ENCODE measurements around the gene FSTL5. TPM values are rescaled to one million over a fixed set of nuclear protein-coding genes. Genes with fewer than 3 reads are reported as not detected.
"Not testable (repeated sequence)": the region's sequence is repeated elsewhere in the genome, so short reads cannot be mapped to it uniquely, and the experiment has no call there.

The FSTL5 gene
- total RNA-seq, 1 donor from 2014 or later = 3.3 TPM

- DNase-seq = no peak
Measured at GRCh38 chr4:161829591-161829990, 334.2 kb downstream of the FSTL5 start.

DNA sequence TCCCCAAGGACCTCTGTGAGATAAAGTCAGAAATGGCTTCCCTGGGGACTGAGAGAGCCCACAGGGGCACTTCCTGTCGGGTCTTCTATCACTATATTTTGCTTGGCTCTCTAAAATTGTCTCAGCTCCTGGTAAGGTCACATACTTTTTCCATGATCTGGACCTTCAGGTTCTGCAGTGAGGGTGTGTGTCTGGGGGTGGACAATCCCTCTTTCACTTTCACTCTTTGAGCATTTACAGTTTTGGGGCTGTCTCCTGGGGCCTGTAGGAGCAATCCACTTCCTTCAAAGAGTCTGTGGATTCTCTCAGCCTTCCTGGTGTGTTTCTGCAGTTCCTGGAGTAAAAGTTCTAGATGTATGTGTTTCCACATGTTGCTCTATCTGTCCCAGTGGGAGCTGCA, 335.7 kb downstream of the FSTL5 start:
- no peak for DNase-seq

DNA sequence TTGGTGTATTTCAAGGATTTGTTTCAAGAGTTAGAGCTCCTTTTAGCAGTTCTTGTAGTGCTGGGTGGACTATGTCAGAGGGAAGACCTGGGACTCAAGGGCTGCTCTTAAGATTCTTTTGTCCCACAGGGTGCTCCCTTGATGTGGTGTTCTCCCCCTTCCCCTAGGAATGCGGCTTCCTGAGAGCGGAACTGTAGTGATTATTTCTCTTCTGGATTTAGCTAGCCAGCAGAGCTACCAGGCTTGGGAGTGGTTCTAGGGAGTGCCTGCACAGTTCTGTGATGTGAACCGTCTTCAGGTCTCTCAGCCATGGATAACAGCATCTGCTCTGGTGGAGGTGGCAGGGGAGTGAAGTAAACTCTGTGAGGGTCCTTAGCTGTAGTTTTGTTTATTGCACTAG, 336.8 kb downstream of the FSTL5 start:
- DNase-seq = no peak

- DNase-seq = no peak
Measured at GRCh38 chr4:161823450-161823849, 340.4 kb downstream of the FSTL5 start.

- no peak for DNase-seq
Measured at GRCh38 chr4:161822174-161822573, 341.6 kb downstream of the FSTL5 start.

- no peak for DNase-seq
Measured at GRCh38 chr4:161817914-161818313, 345.9 kb downstream of the FSTL5 start.

GRCh38 chr4:161816958-161817357, 346.8 kb downstream of the FSTL5 start:
- DNase-seq = no peak

- DNase-seq = no peak
Measured at GRCh38 chr4:161815841-161816240, 348.0 kb downstream of the FSTL5 start.

GRCh38 chr4:161813889-161814288, 349.9 kb downstream of the FSTL5 start:
- no peak for DNase-seq

DNA sequence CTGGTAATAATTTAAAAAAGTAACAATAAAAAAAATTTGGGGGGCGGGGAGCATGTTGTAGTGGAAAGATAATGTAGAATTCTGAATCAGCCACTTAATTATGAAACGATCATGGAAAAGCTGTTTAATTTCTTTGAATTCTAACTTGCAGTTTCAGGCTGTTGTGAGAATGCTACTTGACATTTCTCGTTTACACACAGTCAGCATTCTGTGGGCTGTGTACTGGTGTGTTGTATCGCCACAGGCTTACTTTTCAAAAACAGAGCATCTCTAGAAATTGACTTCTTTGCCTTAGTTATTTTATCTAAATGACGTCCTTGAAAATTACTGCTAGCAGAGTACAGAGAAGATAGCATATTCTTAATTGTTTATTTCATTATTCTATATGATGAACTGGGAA, 350.4 kb downstream of the FSTL5 start:
- no peak for DNase-seq

DNA sequence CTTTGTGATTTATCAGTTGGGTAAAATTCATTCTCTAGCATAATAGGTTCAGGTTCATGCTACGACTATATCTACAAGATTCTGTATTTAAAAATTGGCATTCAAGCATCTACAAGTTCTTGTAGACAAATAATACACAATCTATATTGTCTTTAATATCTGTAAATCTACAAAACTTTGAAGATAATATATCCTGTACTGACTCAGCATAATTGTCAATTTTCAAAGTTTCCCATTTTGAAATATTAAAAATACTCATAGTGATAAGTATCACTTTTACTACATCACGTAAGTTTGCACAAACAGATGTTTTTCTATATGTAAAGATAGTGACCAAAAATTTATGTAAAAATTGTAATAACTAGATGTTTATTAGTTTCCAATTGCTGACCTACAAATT, 360.6 kb downstream of the FSTL5 start:
- no peak for DNase-seq

DNA sequence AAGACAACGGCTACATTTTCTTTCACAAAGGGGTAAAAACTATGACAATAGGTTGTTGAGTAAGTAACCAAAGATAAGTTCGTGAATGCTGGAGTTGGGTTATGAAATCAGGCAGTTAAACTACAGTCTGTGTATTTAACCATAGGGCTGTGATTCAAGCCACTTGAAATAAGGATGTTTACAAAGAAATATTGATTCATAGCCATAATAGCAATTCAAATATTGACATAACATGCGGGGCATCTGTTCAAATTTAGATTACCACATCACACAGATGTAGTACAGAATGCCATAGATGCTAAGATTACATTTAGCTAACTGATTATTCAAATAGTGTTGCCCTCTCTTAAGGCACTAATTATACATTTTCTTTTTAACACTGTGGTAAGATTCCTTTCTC, 364.1 kb downstream of the FSTL5 start:
- DNase-seq = peak; percentile 1

DNA sequence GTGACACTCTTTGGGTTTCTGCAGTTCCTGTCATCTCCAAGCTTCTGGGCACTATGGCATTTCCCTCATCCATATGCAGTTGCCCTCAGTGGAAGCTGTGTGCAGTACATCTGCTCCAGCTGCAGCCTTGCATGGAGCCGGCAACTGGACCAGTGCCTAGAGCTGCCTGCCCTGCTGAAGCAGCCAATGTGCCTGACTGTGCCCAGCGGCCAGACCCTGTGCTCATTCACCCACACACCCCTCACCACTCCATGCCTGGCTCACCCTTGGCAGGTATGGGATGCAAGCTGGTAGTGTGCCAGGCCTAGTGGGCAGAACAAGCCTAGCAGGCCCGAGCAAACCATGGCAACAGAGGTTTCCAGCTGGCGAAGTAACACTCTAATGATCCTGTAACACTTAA, 370.8 kb downstream of the FSTL5 start:
- DNase-seq = no peak

- DNase-seq = no peak
Measured at GRCh38 chr4:161791796-161792556, 371.8 kb downstream of the FSTL5 start.

DNA sequence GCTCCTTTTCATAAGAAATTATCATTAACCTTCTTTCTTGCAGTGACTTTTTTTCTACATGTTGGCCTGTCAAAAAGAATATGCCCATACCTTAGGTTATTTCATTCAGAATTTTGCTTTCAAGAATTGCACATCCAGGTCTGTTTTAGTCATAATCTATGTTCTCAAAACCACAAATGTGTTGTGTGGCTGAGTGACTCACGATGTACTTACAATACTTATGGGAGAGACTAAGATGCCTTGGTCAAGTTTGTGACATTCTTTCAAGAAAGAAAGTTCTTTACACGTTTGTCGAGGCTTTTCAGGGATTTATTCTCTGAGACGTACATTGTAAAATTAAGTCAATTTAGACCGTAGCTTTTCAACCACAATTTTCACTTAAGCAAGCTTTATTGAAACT, 396.7 kb downstream of the FSTL5 start:
- DNase-seq = no peak

DNA sequence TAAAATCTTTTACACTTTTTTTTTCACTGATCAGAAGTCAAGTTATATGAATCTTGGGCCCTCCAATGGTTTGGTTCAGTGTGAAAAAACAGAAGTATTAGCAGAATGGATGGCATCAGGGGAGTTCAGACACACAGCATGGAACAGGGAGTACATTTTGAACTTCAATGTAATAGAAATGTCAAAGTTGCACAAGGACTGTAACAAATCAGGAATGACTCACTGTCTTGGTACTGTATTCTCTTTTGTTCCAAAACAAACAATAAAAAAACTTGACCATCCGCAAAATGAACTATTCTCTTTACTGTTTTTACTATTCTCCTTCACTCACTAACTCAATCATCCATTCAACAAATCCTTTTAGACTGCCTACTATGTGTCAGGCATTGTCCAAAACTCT, 401.0 kb downstream of the FSTL5 start:
- DNase-seq = no peak

DNA sequence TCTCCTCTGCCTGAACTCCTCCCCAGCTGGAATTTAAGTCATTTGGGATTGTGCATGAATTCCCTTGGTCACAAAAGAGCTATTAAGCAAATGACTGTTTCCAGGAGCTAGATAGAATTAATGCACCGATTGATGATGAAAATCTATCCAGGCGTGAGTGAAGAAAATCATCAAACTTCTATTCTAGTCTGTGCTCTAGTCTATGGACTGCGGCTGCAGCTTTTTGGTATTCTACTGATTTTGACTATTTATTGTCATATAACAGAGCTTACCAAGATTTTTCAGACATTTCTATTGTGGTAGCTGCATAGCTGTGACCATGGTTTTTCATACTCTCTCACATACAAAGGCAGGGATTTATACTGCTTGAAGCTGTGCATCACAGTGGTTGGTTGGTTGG, 403.8 kb downstream of the FSTL5 start:
- DNase-seq = no peak

DNA sequence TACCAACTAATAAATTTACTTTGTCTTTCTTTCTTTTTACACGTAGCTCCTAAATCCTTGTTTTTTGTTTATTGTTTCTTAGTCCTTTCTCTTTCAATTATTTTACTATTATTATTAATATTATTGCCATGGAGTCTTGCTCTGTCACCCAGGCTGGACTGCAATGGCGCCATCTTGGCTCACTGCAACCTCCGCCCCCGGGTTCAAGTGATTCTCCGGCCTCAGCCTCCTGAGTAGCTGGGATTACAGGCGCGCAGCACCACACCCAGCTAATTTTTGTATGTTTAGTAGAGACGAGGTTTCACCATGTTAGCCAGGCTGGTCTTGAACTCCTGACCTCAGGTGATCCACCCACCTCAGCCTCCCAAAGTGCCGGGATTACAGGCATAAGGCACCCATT, 405.4 kb downstream of the FSTL5 start:
- DNase-seq = not testable (repeated sequence)

DNA sequence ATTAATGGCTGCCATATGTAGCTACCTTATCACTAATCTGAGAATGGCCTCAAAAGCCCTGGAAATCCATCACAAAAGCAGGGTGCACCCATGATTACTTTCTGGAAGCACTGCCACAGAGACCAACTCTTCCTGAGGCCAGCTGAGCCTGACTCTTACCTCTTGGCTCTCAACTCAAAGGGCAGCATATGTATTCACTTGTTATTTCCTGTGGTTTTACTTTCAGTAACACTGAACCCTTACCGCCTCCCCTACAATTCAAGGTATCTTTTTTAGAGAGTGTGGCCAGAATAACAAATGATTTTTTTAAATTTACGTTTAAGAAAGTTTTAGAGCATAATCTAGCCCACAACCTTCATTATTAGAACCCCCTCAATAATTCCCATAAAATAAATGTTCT, 434.9 kb downstream of the FSTL5 start:
- no peak for DNase-seq

- no peak for DNase-seq
Measured at GRCh38 chr4:161721947-161722346, 441.9 kb downstream of the FSTL5 start.

DNA sequence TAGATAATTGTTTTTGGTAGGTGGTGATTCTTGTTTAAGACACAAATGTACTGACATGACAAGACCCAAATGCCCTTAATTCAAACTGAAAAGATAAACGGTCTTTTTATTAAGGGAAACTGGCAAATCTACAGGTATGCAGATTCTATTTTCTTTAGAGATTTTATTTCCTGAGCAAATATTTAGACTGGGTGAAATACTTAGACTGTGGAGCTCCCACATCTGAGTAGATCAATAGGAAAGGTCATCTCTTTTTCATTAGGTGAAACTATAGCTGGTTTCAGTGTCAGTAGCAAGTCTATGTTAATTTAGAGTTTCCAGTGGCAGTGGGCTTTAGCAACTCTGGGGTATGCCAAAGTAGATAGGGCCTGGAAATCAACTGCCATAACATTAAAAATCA, 446.7 kb downstream of the FSTL5 start:
- no peak for DNase-seq

DNA sequence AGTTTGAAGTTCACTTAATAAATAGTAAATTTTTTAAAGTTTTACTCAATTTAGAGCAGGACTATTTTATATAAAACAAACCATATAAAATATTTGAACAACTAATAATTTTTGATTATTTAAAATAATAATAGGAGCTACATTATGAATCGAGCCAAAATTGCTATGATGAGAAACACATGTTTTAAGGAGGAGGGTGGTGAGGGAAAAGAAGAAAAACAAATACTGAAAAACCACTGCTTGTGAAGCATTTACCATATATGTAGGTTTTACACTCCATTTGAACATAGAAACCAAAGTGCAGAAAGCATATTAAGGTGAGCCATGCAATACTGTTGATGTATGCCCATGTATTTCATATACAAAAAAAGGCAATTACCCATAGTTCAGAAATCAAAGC, 448.9 kb downstream of the FSTL5 start:
- no peak for DNase-seq

DNA sequence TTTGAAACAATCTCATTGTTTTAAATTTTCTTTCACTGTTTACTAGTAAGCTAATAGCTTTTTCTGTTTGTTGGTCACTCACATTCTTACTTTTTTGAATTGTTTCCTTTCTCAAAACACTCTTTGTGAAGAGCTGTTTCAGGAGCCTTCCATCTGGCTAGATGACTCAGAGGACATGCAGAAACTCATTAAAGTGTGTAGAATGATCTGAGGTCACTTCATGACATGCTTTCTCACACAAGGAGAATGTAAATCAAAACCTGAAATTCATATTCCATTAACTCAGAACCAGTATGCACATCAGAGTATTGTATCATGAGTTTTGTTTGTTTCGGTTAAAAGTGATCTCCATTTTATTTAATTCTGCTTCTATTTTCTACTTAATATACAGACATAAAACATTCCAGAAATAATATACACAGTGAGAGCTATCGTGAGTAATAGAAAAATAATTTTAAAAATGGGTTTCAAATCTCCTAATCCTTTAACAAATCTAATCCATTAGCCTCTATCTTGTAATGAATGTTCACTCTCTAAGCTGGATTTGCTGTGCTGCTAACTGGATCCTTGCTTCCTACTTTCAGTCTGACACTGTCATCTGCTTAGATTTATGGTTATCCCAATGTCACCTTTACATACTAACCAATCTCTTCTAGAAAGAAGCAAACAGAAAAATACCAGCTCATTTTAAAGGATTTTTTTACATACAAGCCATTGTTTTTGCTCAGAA, 449.6 kb downstream of the FSTL5 start:
- DNase-seq = peak; percentile 5

DNA sequence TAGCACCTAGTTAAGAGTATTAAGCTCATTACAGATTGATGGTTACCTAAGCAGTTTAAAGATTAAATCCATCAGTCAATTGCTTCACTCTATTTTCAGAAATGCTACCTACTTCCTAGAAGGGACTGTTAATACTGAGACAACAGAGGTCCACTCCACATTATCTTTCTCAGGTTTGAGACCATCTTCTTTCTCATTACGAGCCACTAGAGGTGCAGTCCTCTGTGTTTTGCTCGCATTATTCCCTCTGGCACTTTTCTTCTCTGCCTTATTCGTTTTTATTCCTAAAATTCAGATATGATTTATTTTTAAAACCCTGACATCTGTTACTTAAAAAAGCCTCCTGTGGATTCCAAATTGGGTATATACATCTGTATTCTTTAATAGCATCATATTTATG, 459.1 kb downstream of the FSTL5 start:
- no peak for DNase-seq
